Measurements from ENCODE around the gene VAMP5. TPM values are rescaled to one million over a fixed set of nuclear protein-coding genes. Genes with fewer than 3 reads are reported as not detected.

VAMP5 gene
- total and polyA plus RNA-seq, 10 of the 15 experiments (the other 5 are each of a cell fraction or from before 2014, with no cell fraction given) = 3.8 to 52.7 (median 24.1) TPM

- no peak for FAIRE-seq
- no TSS peak for BruUV-seq (replicated peaks)
- H3K4me2 ChIP-seq (ENCODE audit: control insufficient read depth, insufficient read depth) = no peak overlapping the region
- TF ChIP-seq WRNIP1 (IDR thresholded peaks at IDR 0.05; ENCODE audit: borderline replicate concordance, low read depth, low read length) (no peak), CHD1 (IDR thresholded peaks at IDR 0.05; ENCODE audit: low read depth, low read length) (no peak), SPI1 (IDR thresholded peaks at IDR 0.05; ENCODE audit: borderline replicate concordance, insufficient read depth, low read depth, low read length) (no peak), ZBTB40 (IDR thresholded peaks at IDR 0.05; ENCODE audit: borderline replicate concordance) (no peak), POU2F2 (IDR thresholded peaks at IDR 0.05; ENCODE audit: borderline replicate concordance, low read depth, low read length) (no peak), POLR2A (IDR thresholded peaks at IDR 0.05; ENCODE audit: low read depth, low read length) (no peak), MEF2B (IDR thresholded peaks at IDR 0.05; ENCODE audit: partially characterized antibody, poor library complexity, severe bottlenecking) (no peak)
- TF ChIP-seq, protein P1, sequence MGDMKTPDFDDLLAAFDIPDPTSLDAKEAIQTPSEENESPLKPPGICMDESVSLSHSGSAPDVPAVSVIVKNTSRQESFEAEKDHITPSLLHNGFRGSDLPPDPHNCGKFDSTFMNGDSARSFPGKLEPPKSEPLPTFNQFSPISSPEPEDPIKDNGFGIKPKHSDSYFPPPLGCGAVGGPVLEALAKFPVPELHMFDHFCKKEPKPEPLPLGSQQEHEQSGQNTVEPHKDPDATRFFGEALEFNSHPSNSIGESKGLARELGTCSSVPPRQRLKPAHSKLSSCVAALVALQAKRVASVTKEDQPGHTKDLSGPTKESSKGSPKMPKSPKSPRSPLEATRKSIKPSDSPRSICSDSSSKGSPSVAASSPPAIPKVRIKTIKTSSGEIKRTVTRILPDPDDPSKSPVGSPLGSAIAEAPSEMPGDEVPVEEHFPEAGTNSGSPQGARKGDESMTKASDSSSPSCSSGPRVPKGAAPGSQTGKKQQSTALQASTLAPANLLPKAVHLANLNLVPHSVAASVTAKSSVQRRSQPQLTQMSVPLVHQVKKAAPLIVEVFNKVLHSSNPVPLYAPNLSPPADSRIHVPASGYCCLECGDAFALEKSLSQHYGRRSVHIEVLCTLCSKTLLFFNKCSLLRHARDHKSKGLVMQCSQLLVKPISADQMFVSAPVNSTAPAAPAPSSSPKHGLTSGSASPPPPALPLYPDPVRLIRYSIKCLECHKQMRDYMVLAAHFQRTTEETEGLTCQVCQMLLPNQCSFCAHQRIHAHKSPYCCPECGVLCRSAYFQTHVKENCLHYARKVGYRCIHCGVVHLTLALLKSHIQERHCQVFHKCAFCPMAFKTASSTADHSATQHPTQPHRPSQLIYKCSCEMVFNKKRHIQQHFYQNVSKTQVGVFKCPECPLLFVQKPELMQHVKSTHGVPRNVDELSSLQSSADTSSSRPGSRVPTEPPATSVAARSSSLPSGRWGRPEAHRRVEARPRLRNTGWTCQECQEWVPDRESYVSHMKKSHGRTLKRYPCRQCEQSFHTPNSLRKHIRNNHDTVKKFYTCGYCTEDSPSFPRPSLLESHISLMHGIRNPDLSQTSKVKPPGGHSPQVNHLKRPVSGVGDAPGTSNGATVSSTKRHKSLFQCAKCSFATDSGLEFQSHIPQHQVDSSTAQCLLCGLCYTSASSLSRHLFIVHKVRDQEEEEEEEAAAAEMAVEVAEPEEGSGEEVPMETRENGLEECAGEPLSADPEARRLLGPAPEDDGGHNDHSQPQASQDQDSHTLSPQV (IDR thresholded peaks at IDR 0.05) = no peak
- TF ChIP-seq, protein P2, sequence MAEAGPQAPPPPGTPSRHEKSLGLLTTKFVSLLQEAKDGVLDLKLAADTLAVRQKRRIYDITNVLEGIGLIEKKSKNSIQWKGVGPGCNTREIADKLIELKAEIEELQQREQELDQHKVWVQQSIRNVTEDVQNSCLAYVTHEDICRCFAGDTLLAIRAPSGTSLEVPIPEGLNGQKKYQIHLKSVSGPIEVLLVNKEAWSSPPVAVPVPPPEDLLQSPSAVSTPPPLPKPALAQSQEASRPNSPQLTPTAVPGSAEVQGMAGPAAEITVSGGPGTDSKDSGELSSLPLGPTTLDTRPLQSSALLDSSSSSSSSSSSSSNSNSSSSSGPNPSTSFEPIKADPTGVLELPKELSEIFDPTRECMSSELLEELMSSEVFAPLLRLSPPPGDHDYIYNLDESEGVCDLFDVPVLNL (IDR thresholded peaks at IDR 0.05; ENCODE audit: low read depth, low read length) = no peak
These were observed 29.7 kb downstream of the VAMP5 start for GRCh38 chr2:85613717-85614515.

More at GRCh38 chr2:85613717-85614515, 29.7 kb downstream of the VAMP5 start:
- Histone ChIP-seq H3K9ac (ENCODE audit: control insufficient read depth, insufficient read depth, low read length) (no peak overlapping the region), H3K9me3 (replicated peaks; ENCODE audit: control insufficient read depth, insufficient read depth, low read length) (no peaks in the 10 kb centered on the region), H3K4me1 (ENCODE audit: control insufficient read depth, insufficient read depth, low read length) (peaks cover 4% of the 10 kb centered on the region; the same call in 1 of the 2 replicates), H2AFZ (ENCODE audit: control insufficient read depth, low read depth, low read length) (no peak overlapping the region), H3K36me3 (ENCODE audit: control insufficient read depth in 2 of 2, insufficient read depth in 2 of 2, low read length in 1 of 2) (peaks cover 1 to 3% of the 10 kb centered on the region in 2 experiments; a peak in 3 of 4 replicates), H3K27me3 (replicated peaks in 1 of 2; ENCODE audit: control insufficient read depth in 2 of 2, insufficient read depth in 2 of 2, low read length in 1 of 2) (no peaks in the 10 kb centered on the region), H3K27ac (ENCODE audit: control insufficient read depth, insufficient read depth) (no peak overlapping the region), H3K4me3 (no peak overlapping the region), H4K20me1 (ENCODE audit: control insufficient read depth, insufficient read depth) (no peaks in the 10 kb centered on the region), H3K79me2 (ENCODE audit: control insufficient read depth, insufficient read depth, low read length) (peaks cover 36% of the 10 kb centered on the region)
- intact Hi-C loops (cut with micrococcal nuclease; ENCODE audit: unreplicated experiment) = no loop called here
- 89% methylated on average over 10 of the region's 10 CpGs for WGBS (ENCODE audit: insufficient coverage, insufficient replicate concordance, low lambda C conversion rate, missing lambda C conversion rate)
- ChIA-PET RAD21 (ENCODE audit: unreplicated experiment) (no interaction called here), POLR2A (interaction anchor here (0.5 to 0.7 kb wide), 3 partner anchors 19 to 324 kb away, joined by 3 to 5 read pairs (median 3); no protein-coding TSS in a partner anchor), CTCF (no interaction called here), SMC1A (ENCODE audit: uncharacterized antibody, unreplicated experiment) (interaction anchor here (1.3 kb wide), 1 partner anchor 35 kb away, joined by 3 read pairs; no protein-coding TSS in a partner anchor)
- ATAC-seq (no peak), DNase-seq (ENCODE audit: low read depth, low spot score) (no peak)
- in situ Hi-C loops (cut with MboI) = no loop called here

Measured in GM12878 (cell line).